Omental fat pad (tissue), 4 donors: Measurements from ENCODE around the gene MN1. TPM values are rescaled to one million over a fixed set of nuclear protein-coding genes. Genes with fewer than 3 reads are reported as not detected.

Source experiments
- ATAC-seq: fragments of 150-250 bp; one replicate; pipeline ENCODE4 v1.9.1; 2016; ENCODE audit warnings: mild to moderate bottlenecking, moderate library complexity; ENCODE audit not compliant: low FRiP score
- DNase-seq: peaks from one replicate; pipeline ENCODE4 v3.0.0-alpha.2; 2019; ENCODE audit warnings: low spot score
- total RNA-seq, 4 donors: library from RNA; depleted of rRNA; stranded (reverse); fragments of >200 nt; gene quantifications; one replicate each; pipeline ENCODE4 v1.1.0, GENCODE V29; 2016
- TF ChIP-seq, protein P1 (sequence below), 3 donors: fragments of 450-650 bp; IDR thresholded peaks; one replicate each; pipeline ENCODE4 v1.5.1; 2016 to 2017; ENCODE audit warnings: antibody characterized with exemption in 3 of 3, mild to moderate bottlenecking in 3 of 3, moderate library complexity in 2 of 3

Gene MN1
- total RNA-seq, 4 donors from 2014 or later: 4.8 to 16.5 (median 8.9) TPM

- ATAC-seq (peak; percentile 46), DNase-seq (no peak)
- TF ChIP-seq, protein P1, sequence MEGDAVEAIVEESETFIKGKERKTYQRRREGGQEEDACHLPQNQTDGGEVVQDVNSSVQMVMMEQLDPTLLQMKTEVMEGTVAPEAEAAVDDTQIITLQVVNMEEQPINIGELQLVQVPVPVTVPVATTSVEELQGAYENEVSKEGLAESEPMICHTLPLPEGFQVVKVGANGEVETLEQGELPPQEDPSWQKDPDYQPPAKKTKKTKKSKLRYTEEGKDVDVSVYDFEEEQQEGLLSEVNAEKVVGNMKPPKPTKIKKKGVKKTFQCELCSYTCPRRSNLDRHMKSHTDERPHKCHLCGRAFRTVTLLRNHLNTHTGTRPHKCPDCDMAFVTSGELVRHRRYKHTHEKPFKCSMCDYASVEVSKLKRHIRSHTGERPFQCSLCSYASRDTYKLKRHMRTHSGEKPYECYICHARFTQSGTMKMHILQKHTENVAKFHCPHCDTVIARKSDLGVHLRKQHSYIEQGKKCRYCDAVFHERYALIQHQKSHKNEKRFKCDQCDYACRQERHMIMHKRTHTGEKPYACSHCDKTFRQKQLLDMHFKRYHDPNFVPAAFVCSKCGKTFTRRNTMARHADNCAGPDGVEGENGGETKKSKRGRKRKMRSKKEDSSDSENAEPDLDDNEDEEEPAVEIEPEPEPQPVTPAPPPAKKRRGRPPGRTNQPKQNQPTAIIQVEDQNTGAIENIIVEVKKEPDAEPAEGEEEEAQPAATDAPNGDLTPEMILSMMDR (IDR thresholded peaks at IDR 0.05): no peak
These were observed 43.4 kb upstream of the MN1 start for GRCh38 chr22:27844656-27845591.

DNA sequence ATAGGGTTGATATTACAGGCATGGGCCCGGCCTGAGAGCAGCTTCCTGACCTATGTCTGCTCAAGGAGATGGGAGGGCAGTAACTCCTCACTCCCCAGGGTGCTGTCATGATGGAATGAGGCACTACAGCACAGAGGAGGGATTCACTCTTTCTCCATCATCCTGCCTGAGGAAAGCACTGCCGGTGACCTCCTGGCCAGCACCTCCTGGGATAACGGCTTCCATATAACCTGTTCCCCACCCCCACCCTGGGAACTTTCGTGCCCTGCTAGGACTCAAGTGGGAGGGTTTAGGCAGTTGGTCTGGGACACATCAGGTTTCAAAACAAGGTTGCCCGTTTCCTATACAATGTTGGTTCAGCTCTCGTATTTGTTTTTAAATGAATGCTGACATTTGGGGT lies 42.7 kb upstream of the MN1 start:
- no peak for ATAC-seq
- TF ChIP-seq, protein P1 (IDR thresholded peaks at IDR 0.05): no peak
- no peak for DNase-seq

DNA sequence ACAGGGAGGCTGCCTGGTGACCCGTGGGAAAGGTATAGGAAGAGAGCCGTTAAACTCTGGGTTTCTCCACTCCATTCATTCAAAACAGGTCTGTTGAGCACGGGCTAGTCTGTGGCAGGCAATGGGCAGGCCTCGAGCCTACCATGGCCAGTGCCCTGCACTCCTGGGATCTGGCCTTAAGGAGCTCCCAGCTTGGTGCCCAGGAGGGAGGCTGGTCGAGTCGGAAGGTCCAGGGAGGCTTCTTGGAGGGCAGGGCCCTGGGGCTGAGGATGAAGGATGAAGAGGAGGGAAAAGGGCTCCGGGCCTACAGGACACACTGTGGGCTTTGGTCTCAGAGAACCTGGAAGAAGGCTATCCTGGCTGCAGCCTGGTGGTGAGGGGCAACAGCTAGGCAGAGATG lies 41.9 kb upstream of the MN1 start:
- DNase-seq (no peak), ATAC-seq (no peak)
- TF ChIP-seq, protein P1 (IDR thresholded peaks at IDR 0.05): no peak

- ATAC-seq (no peak), DNase-seq (no peak)
- TF ChIP-seq, protein P1 (IDR thresholded peaks at IDR 0.05): no peak
These were observed 41.3 kb upstream of the MN1 start for GRCh38 chr22:27842669-27843431.

DNA sequence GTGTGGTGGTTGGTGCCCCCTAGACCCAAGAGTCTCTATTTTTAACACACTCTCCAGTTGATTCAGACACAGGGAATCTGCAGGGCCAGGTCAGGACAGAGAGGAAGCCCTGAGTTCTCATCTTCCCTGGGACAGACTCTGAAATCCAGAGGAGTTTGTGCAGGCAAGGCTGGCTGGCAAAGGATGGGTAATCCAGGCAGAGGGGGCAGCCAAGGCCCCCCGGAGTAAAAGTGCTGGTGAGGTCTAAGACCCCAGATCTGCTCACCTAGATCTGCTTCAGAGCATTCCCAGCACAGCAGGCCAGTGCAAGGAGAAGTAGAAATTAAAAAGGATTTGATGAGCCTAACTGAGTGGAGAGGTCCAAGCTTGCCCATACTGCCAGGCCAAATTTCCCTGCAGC lies 40.6 kb upstream of the MN1 start:
- DNase-seq: no peak
- no peak for ATAC-seq

GRCh38 chr22:27840436-27840835 lies 38.9 kb upstream of the MN1 start:
- TF ChIP-seq, protein P1 (IDR thresholded peaks at IDR 0.05): no peak
- ATAC-seq: no peak
- no peak for DNase-seq

More for the DNA sequence above, 40.6 kb upstream of the MN1 start:
- TF ChIP-seq, protein P1 (IDR thresholded peaks at IDR 0.05): no peak
